HepG2 (cell line): Measurements from ENCODE around the gene DGCR8. TPM values are rescaled to one million over a fixed set of nuclear protein-coding genes. Genes with fewer than 3 reads are reported as not detected.

ENCODE experiments used
- E2F1 ChIP-seq: sonication (generic); formaldehyde crosslinking; IDR thresholded peaks from 2 replicates; pipeline ENCODE4 v1.5.0; 2020; ENCODE audit warnings: missing genetic modification reagents
- HIVEP1 ChIP-seq: sonication (generic); formaldehyde crosslinking; IDR thresholded peaks from 2 replicates; pipeline ENCODE4 v1.4.0; 2020; ENCODE audit warnings: mild to moderate bottlenecking, missing genetic modification reagents
- HNRNPL ChIP-seq: fragments of 200-400 bp; formaldehyde crosslinking; IDR thresholded peaks from 2 replicates; pipeline ENCODE4 v1.6.1; 2017; ENCODE audit warnings: mild to moderate bottlenecking, low read depth, low read length
- MEIS2 ChIP-seq: sonication (generic); formaldehyde crosslinking; IDR thresholded peaks from 2 replicates; pipeline ENCODE4 v1.9.0; 2021; ENCODE audit warnings: mild to moderate bottlenecking, missing genetic modification reagents
- PAF1 ChIP-seq: IDR thresholded peaks from 2 replicates; pipeline ENCODE4 v1.6.1; 2016; ENCODE audit warnings: missing genetic modification reagents, missing compliant biosample characterization
- RORA ChIP-seq: sonication (generic); formaldehyde crosslinking; IDR thresholded peaks from 2 replicates; pipeline ENCODE4 v1.5.0; 2020; ENCODE audit warnings: mild to moderate bottlenecking, missing genetic modification reagents, moderate library complexity
- RXRB ChIP-seq: IDR thresholded peaks from 2 replicates; pipeline ENCODE4 v1.6.1; 2016; ENCODE audit warnings: borderline replicate concordance, missing genetic modification reagents, missing compliant biosample characterization
- SIN3A ChIP-seq: IDR thresholded peaks from 2 replicates; pipeline ENCODE4 v1.6.1; 2011; ENCODE audit warnings: low read depth, mild to moderate bottlenecking, control low read depth, low read length, borderline replicate concordance
- TERF1 ChIP-seq: sonication (generic); formaldehyde crosslinking; IDR thresholded peaks from 2 replicates; pipeline ENCODE4 v1.8.0; 2022; ENCODE audit warnings: mild to moderate bottlenecking, missing genetic modification reagents, moderate library complexity
- TOE1 ChIP-seq: sonication (generic); formaldehyde crosslinking; IDR thresholded peaks from 2 replicates; pipeline ENCODE4 v1.4.0; 2020; ENCODE audit warnings: mild to moderate bottlenecking, missing genetic modification reagents
- ZMYM4 ChIP-seq: sonication (generic); formaldehyde crosslinking; IDR thresholded peaks from 2 replicates; pipeline ENCODE4 v1.8.1; 2023; ENCODE audit warnings: mild to moderate bottlenecking, missing genetic modification reagents
- ZNF296 ChIP-seq: sonication (generic); formaldehyde crosslinking; conservative IDR thresholded peaks from 2 replicates; pipeline ENCODE4 v1.5.0; 2020; ENCODE audit warnings: mild to moderate bottlenecking, missing genetic modification reagents
- ZNF75D ChIP-seq: sonication (generic); formaldehyde crosslinking; IDR thresholded peaks from 2 replicates; pipeline ENCODE4 v1.8.1; 2023; ENCODE audit warnings: missing genetic modification reagents, mild to moderate bottlenecking, borderline replicate concordance
- polyA plus RNA-seq, 8 experiments: library from polyadenylated mRNA; depleted of rRNA in 3 of 8; stranded (reverse) in 7 of 8; unstranded in 1 of 8; fragments of >200 nt; fragmentation: Illumina TruSeq in 4 of 8; extraction: Trizol in 4 of 8; gene quantifications; 2 replicates each; pipeline versions ENCODE4 v1.2.1 to v1.2.3, GENCODE V29; 2011 to 2016; ENCODE audit warnings: low read depth in 4 of 8, missing spikeins in 1 of 8, mixed read lengths in 1 of 8; ENCODE audit not compliant: insufficient read depth in 1 of 8
- total RNA-seq, 5 experiments: library from RNA; depleted of rRNA; stranded (reverse); fragments of >200 nt; fragmentation: Illumina TruSeq; extraction: Trizol; gene quantifications; 2 replicates each; pipeline ENCODE4 v1.2.3, GENCODE V29; 2016; ENCODE audit warnings: low read depth in 1 of 5
- TF ChIP-seq, protein P1 (sequence below): sonication (generic); formaldehyde crosslinking; IDR thresholded peaks from 2 replicates; pipeline ENCODE4 v1.9.0; 2021; ENCODE audit warnings: missing genetic modification reagents, borderline replicate concordance
- TF ChIP-seq, protein P2 (sequence below): sonication (generic); formaldehyde crosslinking; IDR thresholded peaks from 2 replicates; pipeline ENCODE4 v1.5.0; 2020; ENCODE audit warnings: mild to moderate bottlenecking, missing genetic modification reagents
- TF ChIP-seq, protein P3 (sequence below): sonication (generic); formaldehyde crosslinking; conservative IDR thresholded peaks from 2 replicates; pipeline ENCODE4 v1.4.0; 2020; ENCODE audit warnings: missing genetic modification reagents
- TF ChIP-seq, protein P4 (sequence below): sonication (generic); formaldehyde crosslinking; IDR thresholded peaks from 2 replicates; pipeline ENCODE4 v1.4.0; 2020; ENCODE audit warnings: missing genetic modification reagents

DGCR8 gene
- total and polyA plus RNA-seq, 2 of the 13 experiments (the other 11 are each of a cell fraction or from before 2014, with no cell fraction given) = 10.2 to 23.2 TPM

GRCh38 chr22:20131859-20132685 lies 52.0 kb downstream of the DGCR8 start (continued):
- 0 out of 2 replicates have a peak, but pooled peaks have one; percentile 19 for TF ChIP-seq HNRNPL
- TF ChIP-seq, protein P1, sequence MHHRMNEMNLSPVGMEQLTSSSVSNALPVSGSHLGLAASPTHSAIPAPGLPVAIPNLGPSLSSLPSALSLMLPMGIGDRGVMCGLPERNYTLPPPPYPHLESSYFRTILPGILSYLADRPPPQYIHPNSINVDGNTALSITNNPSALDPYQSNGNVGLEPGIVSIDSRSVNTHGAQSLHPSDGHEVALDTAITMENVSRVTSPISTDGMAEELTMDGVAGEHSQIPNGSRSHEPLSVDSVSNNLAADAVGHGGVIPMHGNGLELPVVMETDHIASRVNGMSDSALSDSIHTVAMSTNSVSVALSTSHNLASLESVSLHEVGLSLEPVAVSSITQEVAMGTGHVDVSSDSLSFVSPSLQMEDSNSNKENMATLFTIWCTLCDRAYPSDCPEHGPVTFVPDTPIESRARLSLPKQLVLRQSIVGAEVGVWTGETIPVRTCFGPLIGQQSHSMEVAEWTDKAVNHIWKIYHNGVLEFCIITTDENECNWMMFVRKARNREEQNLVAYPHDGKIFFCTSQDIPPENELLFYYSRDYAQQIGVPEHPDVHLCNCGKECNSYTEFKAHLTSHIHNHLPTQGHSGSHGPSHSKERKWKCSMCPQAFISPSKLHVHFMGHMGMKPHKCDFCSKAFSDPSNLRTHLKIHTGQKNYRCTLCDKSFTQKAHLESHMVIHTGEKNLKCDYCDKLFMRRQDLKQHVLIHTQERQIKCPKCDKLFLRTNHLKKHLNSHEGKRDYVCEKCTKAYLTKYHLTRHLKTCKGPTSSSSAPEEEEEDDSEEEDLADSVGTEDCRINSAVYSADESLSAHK (CRISPR knock-in tag) = no peak
- TF ChIP-seq, protein P2, sequence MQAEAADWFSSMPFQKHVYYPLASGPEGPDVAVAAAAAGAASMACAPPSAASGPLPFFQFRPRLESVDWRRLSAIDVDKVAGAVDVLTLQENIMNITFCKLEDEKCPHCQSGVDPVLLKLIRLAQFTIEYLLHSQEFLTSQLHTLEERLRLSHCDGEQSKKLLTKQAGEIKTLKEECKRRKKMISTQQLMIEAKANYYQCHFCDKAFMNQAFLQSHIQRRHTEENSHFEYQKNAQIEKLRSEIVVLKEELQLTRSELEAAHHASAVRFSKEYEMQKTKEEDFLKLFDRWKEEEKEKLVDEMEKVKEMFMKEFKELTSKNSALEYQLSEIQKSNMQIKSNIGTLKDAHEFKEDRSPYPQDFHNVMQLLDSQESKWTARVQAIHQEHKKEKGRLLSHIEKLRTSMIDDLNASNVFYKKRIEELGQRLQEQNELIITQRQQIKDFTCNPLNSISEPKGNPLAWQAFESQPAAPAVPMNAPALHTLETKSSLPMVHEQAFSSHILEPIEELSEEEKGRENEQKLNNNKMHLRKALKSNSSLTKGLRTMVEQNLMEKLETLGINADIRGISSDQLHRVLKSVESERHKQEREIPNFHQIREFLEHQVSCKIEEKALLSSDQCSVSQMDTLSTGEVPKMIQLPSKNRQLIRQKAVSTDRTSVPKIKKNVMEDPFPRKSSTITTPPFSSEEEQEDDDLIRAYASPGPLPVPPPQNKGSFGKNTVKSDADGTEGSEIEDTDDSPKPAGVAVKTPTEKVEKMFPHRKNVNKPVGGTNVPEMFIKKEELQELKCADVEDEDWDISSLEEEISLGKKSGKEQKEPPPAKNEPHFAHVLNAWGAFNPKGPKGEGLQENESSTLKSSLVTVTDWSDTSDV (CRISPR knock-in tag) = peak; percentile 47; the same call in 1 of the 2 replicates
- no peak for TF ChIP-seq RORA
- TF ChIP-seq E2F1 (CRISPR knock-in tag) = no peak
- no peak; the same call in 1 of the 2 replicates for TF ChIP-seq MEIS2
- TF ChIP-seq, protein P3, sequence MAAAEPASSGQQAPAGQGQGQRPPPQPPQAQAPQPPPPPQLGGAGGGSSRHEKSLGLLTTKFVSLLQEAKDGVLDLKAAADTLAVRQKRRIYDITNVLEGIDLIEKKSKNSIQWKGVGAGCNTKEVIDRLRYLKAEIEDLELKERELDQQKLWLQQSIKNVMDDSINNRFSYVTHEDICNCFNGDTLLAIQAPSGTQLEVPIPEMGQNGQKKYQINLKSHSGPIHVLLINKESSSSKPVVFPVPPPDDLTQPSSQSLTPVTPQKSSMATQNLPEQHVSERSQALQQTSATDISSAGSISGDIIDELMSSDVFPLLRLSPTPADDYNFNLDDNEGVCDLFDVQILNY (CRISPR knock-in tag) = no peak
- no peak for TF ChIP-seq PAF1 (CRISPR knock-in tag)
- no peak for TF ChIP-seq TERF1 (CRISPR knock-in tag)
- TF ChIP-seq SIN3A = 0 out of 2 replicates have a peak, but pooled peaks have one; percentile 50
- no peak for TF ChIP-seq ZNF296 (CRISPR knock-in tag)
- TF ChIP-seq TOE1 (CRISPR knock-in tag) = no peak
- TF ChIP-seq ZMYM4 (CRISPR knock-in tag) = no peak
- TF ChIP-seq HIVEP1 = peak; percentile 40; the same call in 1 of the 2 replicates
- TF ChIP-seq RXRB (CRISPR knock-in tag) = no peak
- no peak for TF ChIP-seq ZNF75D
- TF ChIP-seq, protein P4, sequence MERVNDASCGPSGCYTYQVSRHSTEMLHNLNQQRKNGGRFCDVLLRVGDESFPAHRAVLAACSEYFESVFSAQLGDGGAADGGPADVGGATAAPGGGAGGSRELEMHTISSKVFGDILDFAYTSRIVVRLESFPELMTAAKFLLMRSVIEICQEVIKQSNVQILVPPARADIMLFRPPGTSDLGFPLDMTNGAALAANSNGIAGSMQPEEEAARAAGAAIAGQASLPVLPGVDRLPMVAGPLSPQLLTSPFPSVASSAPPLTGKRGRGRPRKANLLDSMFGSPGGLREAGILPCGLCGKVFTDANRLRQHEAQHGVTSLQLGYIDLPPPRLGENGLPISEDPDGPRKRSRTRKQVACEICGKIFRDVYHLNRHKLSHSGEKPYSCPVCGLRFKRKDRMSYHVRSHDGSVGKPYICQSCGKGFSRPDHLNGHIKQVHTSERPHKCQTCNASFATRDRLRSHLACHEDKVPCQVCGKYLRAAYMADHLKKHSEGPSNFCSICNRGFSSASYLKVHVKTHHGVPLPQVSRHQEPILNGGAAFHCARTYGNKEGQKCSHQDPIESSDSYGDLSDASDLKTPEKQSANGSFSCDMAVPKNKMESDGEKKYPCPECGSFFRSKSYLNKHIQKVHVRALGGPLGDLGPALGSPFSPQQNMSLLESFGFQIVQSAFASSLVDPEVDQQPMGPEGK = no peak
